Measurements from ENCODE around the gene PRRC1. TPM values are rescaled to one million over a fixed set of nuclear protein-coding genes. Genes with fewer than 3 reads are reported as not detected.
"Not testable (repeated sequence)": the region's sequence is repeated elsewhere in the genome, so short reads cannot be mapped to it uniquely, and the experiment has no call there.

Gene PRRC1
- total RNA-seq, 1 donor: 91.6 TPM

DNA sequence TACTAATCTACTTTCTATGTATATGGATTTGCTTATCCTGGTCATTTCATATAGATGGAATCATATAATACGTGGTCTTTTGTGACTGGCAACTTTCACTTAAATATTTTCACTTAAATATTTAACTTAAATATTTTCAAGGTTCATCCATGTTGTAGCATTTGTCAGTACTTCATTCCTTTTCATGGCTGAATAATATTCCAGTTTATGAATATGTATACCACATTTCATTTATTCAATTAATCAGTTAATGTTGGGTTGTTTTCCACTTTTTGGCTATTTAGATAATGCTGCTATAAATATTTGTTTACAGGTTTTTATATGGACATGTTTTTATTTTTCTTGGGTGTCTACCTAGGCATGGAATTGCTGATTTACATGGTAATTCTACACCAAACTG lies 7.7 kb downstream of the PRRC1 start:
- Histone ChIP-seq H2AFZ (ENCODE audit: low read length) (no peak overlapping the region), H3K27me3 (ENCODE audit: insufficient read depth, low read length) (no peaks in the 10 kb centered on the region), H4K20me1 (ENCODE audit: insufficient read depth, low read length) (peaks cover 72% of the 10 kb centered on the region), H3K4me2 (ENCODE audit: insufficient read depth, low read length) (no peak overlapping the region), H3K9me3 (ENCODE audit: low read depth, low read length) (no peaks in the 10 kb centered on the region), H3K4me1 (ENCODE audit: insufficient read depth, low read length) (peaks cover 5% of the 10 kb centered on the region), H3K4me3 (ENCODE audit: insufficient read depth, low read length) (no peak overlapping the region), H3K79me2 (ENCODE audit: insufficient read depth, low read length) (peaks cover 84% of the 10 kb centered on the region), H3K27ac (ENCODE audit: low read depth, low read length) (no peak overlapping the region), H3K36me3 (ENCODE audit: insufficient read depth, low read length) (peaks cover 77% of the 10 kb centered on the region)
- TF ChIP-seq, protein P1, sequence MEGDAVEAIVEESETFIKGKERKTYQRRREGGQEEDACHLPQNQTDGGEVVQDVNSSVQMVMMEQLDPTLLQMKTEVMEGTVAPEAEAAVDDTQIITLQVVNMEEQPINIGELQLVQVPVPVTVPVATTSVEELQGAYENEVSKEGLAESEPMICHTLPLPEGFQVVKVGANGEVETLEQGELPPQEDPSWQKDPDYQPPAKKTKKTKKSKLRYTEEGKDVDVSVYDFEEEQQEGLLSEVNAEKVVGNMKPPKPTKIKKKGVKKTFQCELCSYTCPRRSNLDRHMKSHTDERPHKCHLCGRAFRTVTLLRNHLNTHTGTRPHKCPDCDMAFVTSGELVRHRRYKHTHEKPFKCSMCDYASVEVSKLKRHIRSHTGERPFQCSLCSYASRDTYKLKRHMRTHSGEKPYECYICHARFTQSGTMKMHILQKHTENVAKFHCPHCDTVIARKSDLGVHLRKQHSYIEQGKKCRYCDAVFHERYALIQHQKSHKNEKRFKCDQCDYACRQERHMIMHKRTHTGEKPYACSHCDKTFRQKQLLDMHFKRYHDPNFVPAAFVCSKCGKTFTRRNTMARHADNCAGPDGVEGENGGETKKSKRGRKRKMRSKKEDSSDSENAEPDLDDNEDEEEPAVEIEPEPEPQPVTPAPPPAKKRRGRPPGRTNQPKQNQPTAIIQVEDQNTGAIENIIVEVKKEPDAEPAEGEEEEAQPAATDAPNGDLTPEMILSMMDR (IDR thresholded peaks at IDR 0.05; ENCODE audit: extremely low read depth, low read depth, low read length): no peak
- no peak for DNase-seq (ENCODE audit: insufficient read length, low spot score, missing footprints)

DNA sequence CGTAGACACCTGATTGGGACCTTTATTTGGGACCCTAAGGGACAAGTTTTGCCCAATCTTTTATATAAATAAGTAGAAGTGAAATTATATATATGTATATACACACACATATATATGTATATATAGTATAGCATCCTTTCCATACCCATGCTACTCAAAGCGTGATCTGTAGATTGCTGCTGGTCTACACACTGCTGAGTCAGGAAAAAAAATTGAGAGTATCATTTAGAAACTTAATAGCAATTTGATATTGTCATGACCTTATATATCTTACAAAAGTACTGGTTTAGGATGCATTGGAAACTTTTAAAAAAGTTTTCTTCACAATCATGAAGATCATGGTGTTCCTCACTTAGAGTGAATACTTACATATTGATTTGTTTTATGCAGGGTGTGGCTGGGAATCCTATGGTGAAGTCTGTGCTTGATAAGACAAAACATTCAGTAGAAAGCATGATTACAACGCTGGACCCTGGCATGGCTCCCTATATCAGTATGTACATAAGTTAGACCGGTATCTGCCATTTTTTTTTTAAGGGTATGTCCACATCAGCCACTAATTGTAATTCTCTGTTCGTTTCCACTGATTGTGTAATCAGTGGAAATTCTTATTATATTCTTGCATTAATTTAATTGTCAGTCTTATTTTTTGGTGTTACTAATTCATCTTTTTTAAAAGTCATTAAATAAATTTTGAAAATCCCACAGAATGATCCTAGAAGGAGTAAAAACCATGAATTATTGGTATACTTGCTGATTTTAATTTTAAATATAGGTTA lies 12.7 kb downstream of the PRRC1 start:
- H3K4me3 ChIP-seq (ENCODE audit: insufficient read depth, low read length): no peak overlapping the region
- H4K20me1 ChIP-seq (ENCODE audit: insufficient read depth, low read length): peaks cover 38% of the 10 kb centered on the region
- H3K36me3 ChIP-seq (ENCODE audit: insufficient read depth, low read length): peaks cover 93% of the 10 kb centered on the region
- no peak overlapping the region for H3K4me2 ChIP-seq (ENCODE audit: insufficient read depth, low read length)
- no peak overlapping the region for H3K27ac ChIP-seq (ENCODE audit: low read depth, low read length)
- peaks cover 54% of the 10 kb centered on the region for H3K79me2 ChIP-seq (ENCODE audit: insufficient read depth, low read length)
- TF ChIP-seq, protein P1 (IDR thresholded peaks at IDR 0.05; ENCODE audit: extremely low read depth, low read depth, low read length): no peak
- H2AFZ ChIP-seq (ENCODE audit: low read length): no peak overlapping the region
- H3K27me3 ChIP-seq (ENCODE audit: insufficient read depth, low read length): no peaks in the 10 kb centered on the region
- H3K9me3 ChIP-seq (ENCODE audit: low read depth, low read length): no peaks in the 10 kb centered on the region
- no peaks in the 10 kb centered on the region for H3K4me1 ChIP-seq (ENCODE audit: insufficient read depth, low read length)
- DNase-seq (ENCODE audit: insufficient read length, low spot score, missing footprints): no peak

DNA sequence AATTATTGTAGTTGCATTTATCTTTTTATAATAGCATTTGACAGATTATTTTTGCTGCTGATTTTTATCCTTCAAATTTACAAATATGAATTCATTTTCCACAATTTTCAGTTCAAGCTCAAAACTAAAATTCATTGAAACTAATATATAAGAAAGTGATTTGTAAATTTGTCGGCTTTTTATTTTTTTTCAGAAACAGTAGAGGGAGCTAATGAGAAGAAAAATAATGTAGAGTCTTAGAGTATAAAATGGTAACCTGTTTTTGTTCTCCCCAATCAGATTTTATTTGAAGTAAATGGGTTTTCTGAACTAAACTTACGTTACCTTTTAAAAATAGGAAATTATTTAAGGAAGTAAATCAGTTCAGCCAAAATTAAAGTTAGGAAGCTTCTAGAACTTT lies 19.2 kb downstream of the PRRC1 start:
- Histone ChIP-seq H3K79me2 (ENCODE audit: insufficient read depth, low read length) (peaks cover 52% of the 10 kb centered on the region), H3K27me3 (ENCODE audit: insufficient read depth, low read length) (no peaks in the 10 kb centered on the region), H3K4me1 (ENCODE audit: insufficient read depth, low read length) (no peaks in the 10 kb centered on the region), H2AFZ (ENCODE audit: low read length) (no peak overlapping the region), H3K4me2 (ENCODE audit: insufficient read depth, low read length) (no peak overlapping the region), H3K27ac (ENCODE audit: low read depth, low read length) (no peak overlapping the region), H3K9me3 (ENCODE audit: low read depth, low read length) (no peaks in the 10 kb centered on the region), H3K4me3 (ENCODE audit: insufficient read depth, low read length) (no peak overlapping the region), H4K20me1 (ENCODE audit: insufficient read depth, low read length) (peaks cover 13% of the 10 kb centered on the region), H3K36me3 (ENCODE audit: insufficient read depth, low read length) (peaks cover 87% of the 10 kb centered on the region)
- TF ChIP-seq, protein P1 (IDR thresholded peaks at IDR 0.05; ENCODE audit: extremely low read depth, low read depth, low read length): peak; percentile 46
- no peak for DNase-seq (ENCODE audit: insufficient read length, low spot score, missing footprints)

DNA sequence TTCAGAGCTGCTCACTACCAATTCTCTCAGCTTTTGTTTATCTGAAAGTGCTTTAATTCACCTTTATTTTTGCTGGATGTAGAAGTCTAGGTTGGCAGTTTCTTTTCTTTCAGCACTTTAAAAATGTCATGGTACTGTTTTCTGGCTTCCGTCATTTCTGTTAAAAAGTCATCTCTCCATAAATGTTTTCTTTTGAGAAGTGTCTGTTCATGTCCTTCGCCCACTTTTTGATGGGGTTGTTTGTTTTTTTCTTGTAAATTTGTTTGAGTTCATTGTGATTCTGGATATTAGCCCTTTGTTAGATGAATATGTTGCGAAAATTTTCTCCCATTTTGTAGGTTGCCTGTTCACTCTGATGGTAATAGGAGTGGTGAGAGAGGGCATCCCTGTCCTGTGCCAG lies 23.1 kb downstream of the PRRC1 start:
- not testable (repeated sequence) for H3K4me2 ChIP-seq (ENCODE audit: insufficient read depth, low read length); H3K9me3 ChIP-seq (ENCODE audit: low read depth, low read length); H3K27me3 ChIP-seq (ENCODE audit: insufficient read depth, low read length); H3K4me3 ChIP-seq (ENCODE audit: insufficient read depth, low read length); H4K20me1 ChIP-seq (ENCODE audit: insufficient read depth, low read length); H3K4me1 ChIP-seq (ENCODE audit: insufficient read depth, low read length); H3K27ac ChIP-seq (ENCODE audit: low read depth, low read length); H2AFZ ChIP-seq (ENCODE audit: low read length); DNase-seq (ENCODE audit: insufficient read length, low spot score, missing footprints)
- Histone ChIP-seq H3K36me3 (ENCODE audit: insufficient read depth, low read length) (peaks cover 49% of the 10 kb centered on the region), H3K79me2 (ENCODE audit: insufficient read depth, low read length) (peaks cover 39% of the 10 kb centered on the region)

DNA sequence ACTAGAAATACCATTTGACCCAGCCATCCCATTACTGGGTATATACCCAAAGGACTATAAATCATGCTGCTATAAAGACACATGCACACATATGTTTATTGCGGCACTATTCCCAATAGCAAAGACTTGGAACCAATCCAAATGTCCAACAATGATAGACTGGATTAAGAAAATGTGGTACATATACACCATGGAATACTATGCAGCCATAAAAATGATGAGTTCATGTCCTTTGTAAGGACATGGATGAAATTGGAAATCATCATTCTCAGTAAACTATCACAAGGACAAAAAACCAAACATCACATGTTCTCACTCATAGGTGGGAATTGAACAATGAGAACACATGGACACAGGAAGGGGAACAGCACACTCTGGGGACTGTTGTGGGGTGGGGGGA lies 27.8 kb downstream of the PRRC1 start:
- not testable (repeated sequence) for H3K4me1 ChIP-seq (ENCODE audit: insufficient read depth, low read length); H3K27ac ChIP-seq (ENCODE audit: low read depth, low read length); H3K9me3 ChIP-seq (ENCODE audit: low read depth, low read length); H3K4me3 ChIP-seq (ENCODE audit: insufficient read depth, low read length); H3K27me3 ChIP-seq (ENCODE audit: insufficient read depth, low read length); DNase-seq (ENCODE audit: insufficient read length, low spot score, missing footprints); H3K4me2 ChIP-seq (ENCODE audit: insufficient read depth, low read length); H4K20me1 ChIP-seq (ENCODE audit: insufficient read depth, low read length); H2AFZ ChIP-seq (ENCODE audit: low read length)
- Histone ChIP-seq H3K79me2 (ENCODE audit: insufficient read depth, low read length) (peaks cover 19% of the 10 kb centered on the region), H3K36me3 (ENCODE audit: insufficient read depth, low read length) (peaks cover 26% of the 10 kb centered on the region)
